HG03025 (cell line): ENCODE data around the gene PXT1.
"Not testable (repeated sequence)": the region's sequence is repeated elsewhere in the genome, so short reads cannot be mapped to it uniquely, and the experiment has no call there.

ENCODE experiments used
- ATAC-seq: cut with Tn5 transposase; IDR thresholded peaks from one replicate; pipeline ENCODE4 v1.9.1; 2021; ENCODE audit warnings: mild to moderate bottlenecking, moderate library complexity; ENCODE audit not compliant: unreplicated experiment, low FRiP score

The PXT1 gene

DNA sequence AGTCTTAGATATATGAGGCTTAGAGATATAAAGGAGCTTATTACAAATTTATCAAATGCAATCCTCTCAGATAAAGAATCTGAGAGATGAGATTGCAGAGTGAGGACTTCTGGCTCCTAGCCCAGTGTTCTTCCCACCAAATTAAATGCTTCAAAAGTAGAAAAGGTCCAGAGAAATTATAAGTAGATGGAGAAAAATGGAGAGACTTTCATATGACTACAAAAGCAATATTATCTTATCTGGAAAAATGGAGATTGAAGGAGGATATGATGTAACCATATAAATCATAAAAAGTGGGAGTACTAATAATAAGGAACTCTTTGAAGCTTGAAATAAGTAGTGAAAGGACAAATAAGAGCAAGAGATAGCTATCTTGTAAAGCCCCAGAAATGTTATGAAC, 3.0 kb upstream of the PXT1 start:
- no peak for ATAC-seq

DNA sequence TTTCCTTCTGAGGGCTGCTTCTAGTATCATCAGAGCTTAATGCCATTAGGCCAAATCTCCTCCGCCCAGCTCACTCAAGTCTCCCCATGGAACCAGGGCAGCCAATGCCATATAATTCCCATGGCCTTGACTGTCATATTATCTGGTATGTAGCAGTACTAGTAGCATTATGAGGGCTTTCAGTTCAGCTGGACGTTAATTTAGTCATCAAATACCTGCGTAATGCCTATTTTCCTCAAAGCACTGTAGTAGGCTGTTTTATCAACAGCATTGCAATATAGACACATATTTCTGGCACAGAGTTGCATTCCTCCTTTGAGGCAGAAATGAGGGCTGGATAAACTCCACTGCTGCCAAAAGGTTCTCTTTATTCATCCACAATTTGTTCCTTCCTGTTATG, 1.8 kb upstream of the PXT1 start:
- ATAC-seq, result no peak

GRCh38 chr6:36443471-36444428, 1.1 kb upstream of the PXT1 start:
- ATAC-seq, result no peak

GRCh38 chr6:36442103-36442670, 467 bp downstream of the PXT1 start:
- no peak for ATAC-seq

DNA sequence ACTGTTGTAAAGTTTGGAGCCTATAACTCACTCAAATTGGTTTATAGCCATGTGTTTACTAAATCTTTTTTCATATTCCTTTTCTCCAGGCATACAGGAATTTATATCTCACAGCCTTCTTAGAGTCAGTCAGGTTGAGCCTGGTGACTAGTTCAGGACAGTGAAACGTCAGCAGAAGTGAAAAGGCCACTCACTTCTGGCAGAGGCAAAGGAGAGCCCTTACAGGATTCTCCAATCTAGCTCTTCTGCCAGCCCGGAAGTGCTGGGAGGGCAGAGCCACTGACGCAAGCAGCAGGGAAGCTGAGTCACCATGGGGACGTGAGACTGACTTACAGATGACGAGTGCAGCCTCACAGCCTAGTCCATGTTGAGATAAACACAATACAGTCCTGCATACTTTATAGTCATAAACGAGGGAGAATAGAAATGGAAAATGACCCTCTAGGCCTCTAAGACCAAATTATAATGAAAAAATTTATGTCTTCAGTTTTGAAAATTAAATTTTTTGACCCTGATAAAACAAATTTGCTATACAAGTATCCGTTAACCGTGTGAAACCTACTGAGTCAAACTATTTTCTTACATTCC, 1.3 kb downstream of the PXT1 start:
- ATAC-seq, result no peak

DNA sequence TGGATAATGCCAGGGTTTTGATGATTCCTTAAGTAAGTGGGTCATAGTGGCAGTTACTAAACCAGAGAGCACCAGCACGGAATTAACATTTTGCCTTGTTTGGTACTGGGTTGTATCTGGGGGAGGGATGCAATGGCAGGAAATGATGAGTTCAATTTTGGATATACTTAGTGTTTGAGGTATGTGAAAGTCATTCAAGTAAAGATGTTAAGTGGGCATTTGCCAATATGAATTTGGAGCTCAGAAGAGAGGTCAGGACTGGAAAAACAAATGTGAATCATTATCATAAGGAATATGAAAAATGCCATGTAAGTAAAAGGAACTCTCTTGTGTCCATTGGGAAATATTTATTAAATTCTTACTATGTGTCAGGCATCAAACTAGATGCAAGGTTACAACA, 6.2 kb downstream of the PXT1 start:
- ATAC-seq, result no peak

- ATAC-seq, result no peak
These were observed 10.4 kb downstream of the PXT1 start for GRCh38 chr6:36432151-36432671.

- no peak for ATAC-seq
These were observed 11.5 kb downstream of the PXT1 start for GRCh38 chr6:36431197-36431596.

GRCh38 chr6:36430351-36430750, 12.3 kb downstream of the PXT1 start:
- ATAC-seq, result no peak

DNA sequence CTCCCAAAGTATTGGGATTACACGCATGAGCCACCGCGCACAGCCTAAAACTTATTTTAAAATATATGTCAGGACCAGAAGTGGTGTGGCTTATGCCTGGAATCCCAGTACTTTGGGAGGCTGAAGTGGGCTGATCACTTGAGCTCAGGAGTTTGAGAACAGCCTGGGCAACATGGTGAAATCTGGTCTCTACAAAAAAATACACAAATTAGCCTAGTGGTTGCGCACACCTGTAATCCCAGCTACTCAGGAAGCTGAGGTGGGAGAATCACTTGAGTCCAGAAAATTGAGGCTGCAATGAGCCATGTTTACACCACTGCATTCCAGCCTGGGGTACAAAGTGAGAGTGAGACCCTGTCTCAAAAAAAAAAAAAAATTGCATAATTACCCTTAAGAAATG, 13.7 kb downstream of the PXT1 start:
- ATAC-seq, result no peak

DNA sequence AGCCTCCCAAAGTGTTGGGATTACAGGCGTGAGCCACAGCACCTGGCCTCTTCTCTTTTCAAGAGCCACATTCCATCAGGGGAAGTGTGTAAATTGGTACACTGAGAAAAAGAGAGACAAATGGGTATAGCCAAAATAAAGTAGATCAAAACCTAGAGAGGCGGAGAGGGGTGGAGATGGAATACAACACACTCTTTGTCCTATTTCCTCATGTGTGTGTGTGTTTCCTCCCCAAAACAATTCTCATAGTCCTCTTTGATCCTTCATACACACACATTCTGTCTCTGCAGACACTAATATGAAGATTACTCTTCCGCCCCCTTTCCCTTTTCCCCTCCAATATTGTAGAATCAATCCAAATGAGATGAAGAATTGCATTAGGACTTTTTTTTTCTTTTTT, 16.0 kb downstream of the PXT1 start:
- no peak for ATAC-seq

DNA sequence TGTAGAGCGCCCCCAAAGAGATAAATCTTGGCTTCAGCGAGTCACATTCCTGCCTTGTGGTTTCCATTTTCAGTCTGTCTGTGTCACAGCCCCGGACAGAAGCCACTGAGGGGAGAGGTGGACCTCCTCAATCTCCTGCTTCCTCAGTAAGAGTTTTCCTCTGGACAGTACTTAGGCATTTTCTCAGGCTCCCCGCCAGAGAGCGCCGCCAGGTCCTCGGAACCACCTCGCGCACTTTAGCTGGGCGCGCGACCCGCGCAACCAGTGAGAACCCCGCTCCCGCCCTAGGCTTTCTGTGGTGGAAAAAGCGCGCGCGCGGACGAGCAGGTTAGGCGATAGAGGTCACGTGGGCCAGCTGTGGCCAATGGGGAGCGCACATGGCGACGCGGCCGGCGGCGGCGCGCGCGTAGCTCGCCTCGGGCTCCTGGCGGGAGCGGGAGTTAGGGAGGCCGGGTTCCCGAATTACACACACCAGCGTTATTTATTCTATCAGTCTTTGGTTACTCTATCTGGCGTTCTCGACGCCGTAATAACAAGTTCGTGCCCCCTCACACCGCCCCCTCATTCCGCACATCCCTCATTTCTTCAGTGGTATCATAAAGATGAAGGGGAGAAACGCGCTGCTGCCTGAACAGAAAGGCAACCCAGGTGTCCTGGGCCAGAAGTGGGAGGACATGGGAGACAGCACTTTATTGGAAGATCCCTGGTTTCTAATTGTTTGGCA, 19.4 kb downstream of the PXT1 start:
- peak; percentile 87 for ATAC-seq

- no peak for ATAC-seq
These were observed 19.9 kb downstream of the PXT1 start for GRCh38 chr6:36422714-36423100.

- no peak for ATAC-seq
These were observed 23.3 kb downstream of the PXT1 start for GRCh38 chr6:36419310-36419709.

DNA sequence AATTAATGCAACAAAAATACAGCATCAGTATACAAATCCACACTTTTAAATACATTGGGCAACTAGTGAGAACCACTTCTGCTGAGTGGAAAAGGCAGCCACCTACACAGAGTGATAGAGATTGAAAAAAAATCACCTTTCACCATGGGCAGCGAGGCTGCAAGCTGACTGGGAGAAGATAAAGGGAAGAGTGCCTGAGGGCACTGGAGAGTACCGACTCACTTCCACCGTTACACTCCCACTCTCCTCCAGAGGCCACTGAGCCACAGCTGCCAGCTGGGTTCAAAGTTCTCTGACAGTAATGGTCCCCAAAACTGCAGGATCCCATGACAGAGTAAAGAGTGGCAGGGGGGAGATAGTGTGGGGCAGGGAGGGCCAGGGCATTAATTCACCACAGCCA, 24.1 kb downstream of the PXT1 start:
- no peak for ATAC-seq

- no peak for ATAC-seq
These were observed 28.2 kb downstream of the PXT1 start for GRCh38 chr6:36414481-36414880.

- ATAC-seq, result no peak
These were observed 28.9 kb downstream of the PXT1 start for GRCh38 chr6:36413489-36414480.

DNA sequence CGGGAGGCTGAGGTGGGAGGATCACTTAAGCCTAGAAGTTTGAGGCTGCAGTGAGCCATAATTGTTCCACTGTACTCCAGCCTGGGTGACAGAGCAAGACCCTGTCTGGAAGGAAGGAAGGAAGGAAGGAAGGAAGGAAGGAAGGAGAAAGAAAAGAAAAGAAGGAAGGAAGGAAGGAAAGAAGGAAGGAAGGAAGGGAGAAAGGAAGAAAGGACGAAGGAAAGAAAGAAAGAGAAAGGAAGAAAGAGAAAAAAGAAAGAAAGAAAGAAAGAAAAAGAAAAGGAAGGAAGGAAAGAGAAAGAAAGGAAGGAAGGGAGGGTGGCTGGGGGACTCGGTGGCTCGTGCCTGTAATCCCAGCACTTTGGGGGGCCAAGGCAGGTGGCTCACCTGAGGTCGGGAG, 32.9 kb downstream of the PXT1 start:
- not testable (repeated sequence) for ATAC-seq

GRCh38 chr6:36404164-36404563, 38.5 kb downstream of the PXT1 start:
- ATAC-seq, result no peak

- no peak for ATAC-seq
These were observed 40.2 kb downstream of the PXT1 start for GRCh38 chr6:36402481-36402880.
